ENCODE data around the gene CDH26. TPM values are rescaled to one million over a fixed set of nuclear protein-coding genes. Genes with fewer than 3 reads are reported as not detected.
A peak's percentile ranks its signal among the peaks of the same experiment; 100 is the strongest.

Gene CDH26
- total RNA-seq, 1 donor from 2014 or later: 2.3 TPM

- intact Hi-C loops (cut with DNase I): loop anchor here (10.0 kb wide), 1 partner anchor 1842 kb away; no protein-coding TSS in a partner anchor
- no peak for ATAC-seq
- DNase-seq (ENCODE audit: missing footprints): no peak
Observed at GRCh38 chr20:60052322-60052721, 94.1 kb downstream of the CDH26 start.

- ATAC-seq: no peak
- DNase-seq (ENCODE audit: missing footprints): no peak
- intact Hi-C loops (cut with DNase I): loop anchor here (10.0 kb wide), 1 partner anchor 1842 kb away; no protein-coding TSS in a partner anchor
Observed at GRCh38 chr20:60053125-60053817, 95.0 kb downstream of the CDH26 start.

- no peak for DNase-seq (ENCODE audit: missing footprints)
- intact Hi-C loops (cut with DNase I): loop anchor here (10.0 kb wide), 1 partner anchor 1841 kb away; no protein-coding TSS in a partner anchor
- ATAC-seq: no peak
Observed at GRCh38 chr20:60053818-60054190, 95.6 kb downstream of the CDH26 start.

GRCh38 chr20:60054716-60055634, 96.8 kb downstream of the CDH26 start:
- ATAC-seq: no peak
- no peak for DNase-seq (ENCODE audit: missing footprints)
- intact Hi-C loops (cut with DNase I): loop anchor here (5.0 to 10.0 kb wide), 5 partner anchors 108 to 1840 kb away; no protein-coding TSS in a partner anchor

GRCh38 chr20:60055740-60056139, 97.5 kb downstream of the CDH26 start:
- intact Hi-C loops (cut with DNase I): loop anchor here (5.0 to 10.0 kb wide), 5 partner anchors 108 to 1839 kb away; no protein-coding TSS in a partner anchor
- peak; percentile 57 for ATAC-seq
- DNase-seq (ENCODE audit: missing footprints): peak; percentile 93

GRCh38 chr20:60056407-60057122, 98.3 kb downstream of the CDH26 start:
- ATAC-seq (no peak), DNase-seq (ENCODE audit: missing footprints) (no peak)
- intact Hi-C loops (cut with DNase I): loop anchor here (5.0 to 10.0 kb wide), 5 partner anchors 109 to 1838 kb away; no protein-coding TSS in a partner anchor

- intact Hi-C loops (cut with DNase I): loop anchor here (5.0 to 10.0 kb wide), 5 partner anchors 110 to 1838 kb away; no protein-coding TSS in a partner anchor
- ATAC-seq: peak; percentile 55
- no peak for DNase-seq (ENCODE audit: missing footprints)
Observed at GRCh38 chr20:60057123-60057865, 99.1 kb downstream of the CDH26 start.

- DNase-seq (ENCODE audit: missing footprints) (peak; percentile 80), ATAC-seq (peak; percentile 43)
- intact Hi-C loops (cut with DNase I): loop anchor here (5.0 to 10.0 kb wide), 5 partner anchors 111 to 1837 kb away; no protein-coding TSS in a partner anchor
Observed at GRCh38 chr20:60057866-60058807, 99.9 kb downstream of the CDH26 start.

- DNase-seq (ENCODE audit: missing footprints): no peak
- intact Hi-C loops (cut with DNase I): loop anchor here (5.0 to 10.0 kb wide), 5 partner anchors 112 to 1836 kb away; no protein-coding TSS in a partner anchor
- no peak for ATAC-seq
Observed at GRCh38 chr20:60058879-60059278, 100.7 kb downstream of the CDH26 start.

- DNase-seq (ENCODE audit: missing footprints) (no peak), ATAC-seq (no peak)
- intact Hi-C loops (cut with DNase I): no loop called here
Observed at GRCh38 chr20:60060006-60060557, 101.9 kb downstream of the CDH26 start.

- intact Hi-C loops (cut with DNase I): no loop called here
- ATAC-seq (peak; percentile 29), DNase-seq (ENCODE audit: missing footprints) (no peak)
Observed at GRCh38 chr20:60060593-60060992, 102.4 kb downstream of the CDH26 start.

GRCh38 chr20:60062431-60063047, 104.3 kb downstream of the CDH26 start:
- no peak for ATAC-seq
- DNase-seq (ENCODE audit: missing footprints): no peak
- intact Hi-C loops (cut with DNase I): no loop called here

GRCh38 chr20:60063048-60063451, 104.8 kb downstream of the CDH26 start:
- peak; percentile 20 for ATAC-seq

GRCh38 chr20:60063739-60064380, 105.6 kb downstream of the CDH26 start:
- ATAC-seq: no peak
- DNase-seq (ENCODE audit: missing footprints): no peak
- intact Hi-C loops (cut with DNase I): no loop called here

More at GRCh38 chr20:60063048-60063451, 104.8 kb downstream of the CDH26 start:
- no peak for DNase-seq (ENCODE audit: missing footprints)
- intact Hi-C loops (cut with DNase I): no loop called here

All from Right ventricle myocardium inferior (tissue), 1 donor.